Left renal pelvis (tissue), 4 donors: Measurements from ENCODE around the gene SCN3A. TPM values are rescaled to one million over a fixed set of nuclear protein-coding genes. Genes with fewer than 3 reads are reported as not detected.

Source experiments
- DNase-seq, 4 donors: peaks; one replicate each; pipeline ENCODE4 v3.0.0-alpha.2; 2013; ENCODE audit warnings: low read depth in 4 of 4, low spot score in 3 of 4
- polyA plus RNA-seq, 4 donors: library from polyadenylated mRNA; unstranded; fragments of 120-200 nt; gene quantifications; one replicate each; pipeline ENCODE4 v1.2.1, GENCODE V29; 2013; ENCODE audit not compliant: insufficient read length in 4 of 4

Gene SCN3A
- polyA plus RNA-seq, 4 donors: 0.30 to 0.78 (median 0.43) TPM

GRCh38 chr2:165058476-165059265 is 145.2 kb downstream of the SCN3A start:
- no peak for DNase-seq

GRCh38 chr2:165057931-165058330 is 145.9 kb downstream of the SCN3A start:
- no peak for DNase-seq

GRCh38 chr2:165057308-165057707 is 146.5 kb downstream of the SCN3A start:
- no peak for DNase-seq

DNA sequence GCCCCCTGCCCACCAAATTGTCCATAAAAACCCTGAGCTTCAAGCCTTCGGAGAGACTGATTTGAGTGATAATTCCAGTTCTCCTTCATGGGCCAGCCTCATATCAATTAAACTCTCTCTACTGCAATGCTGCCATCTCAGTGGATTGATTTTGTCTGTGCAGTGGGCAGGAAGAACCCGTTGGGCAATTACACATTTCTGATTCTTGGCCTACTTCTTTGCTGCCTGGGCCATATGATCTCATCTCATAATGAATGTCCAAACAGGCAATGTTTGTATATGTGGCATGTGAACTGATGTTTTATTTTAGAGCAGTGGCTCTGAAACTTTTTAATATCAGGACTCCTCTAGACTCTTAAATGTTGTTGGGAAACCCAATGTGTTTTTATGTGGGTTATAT is 147.3 kb downstream of the SCN3A start:
- no peak for DNase-seq

- DNase-seq: no peak
These were observed 148.6 kb downstream of the SCN3A start for GRCh38 chr2:165055082-165055851.

- no peak for DNase-seq
These were observed 149.2 kb downstream of the SCN3A start for GRCh38 chr2:165054652-165055051.

DNA sequence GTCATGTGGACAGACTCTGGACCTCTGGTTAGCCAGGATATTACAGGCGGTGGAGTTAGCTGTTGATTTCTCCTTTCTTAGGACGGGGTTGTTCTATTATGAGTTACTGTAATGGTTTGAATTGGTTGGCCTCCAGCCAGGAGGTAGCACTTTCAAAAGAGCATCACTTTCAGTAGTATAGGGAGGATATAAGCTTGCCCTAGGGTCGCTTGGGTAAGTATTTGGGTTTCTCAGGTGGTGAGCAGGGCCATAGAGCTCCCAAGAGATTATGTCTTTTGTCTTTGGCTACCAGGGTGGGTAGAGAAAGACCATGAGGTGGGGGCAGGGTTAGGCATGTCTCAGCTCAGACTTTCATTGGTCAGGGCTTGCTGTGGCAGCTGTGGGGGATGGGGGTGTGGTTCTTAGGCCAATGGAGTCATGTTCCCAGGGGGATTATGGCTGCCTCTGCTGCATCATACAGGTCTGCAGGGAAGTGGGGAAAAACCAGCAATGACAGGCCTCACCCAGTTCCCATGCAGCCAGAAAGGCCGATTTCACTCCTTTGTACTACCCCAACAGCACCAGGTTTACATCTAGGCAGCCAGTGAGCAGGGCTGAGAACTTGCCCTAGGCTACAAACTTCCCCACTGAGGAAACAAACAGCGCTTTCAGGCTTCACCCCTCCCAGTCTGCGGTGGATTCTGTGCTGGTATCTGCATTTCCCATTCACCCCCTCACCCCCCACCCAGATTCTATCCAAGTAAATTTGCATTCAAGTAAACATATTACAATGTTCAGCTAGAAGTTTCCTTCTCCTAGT is 159.1 kb downstream of the SCN3A start:
- no peak for DNase-seq

Other genes with a start within 250 kb of the SCN3A start
- gene SLC38A11, start 248.5 kb downstream of the SCN3A start, polyA plus RNA-seq: 10 to 100 TPM in 2 of 4 donors, 1 to 10 TPM in 1, under 1 TPM in 1; 0.34 to 19.2 (median 11.6) TPM
- gene SCN2A, start 35.4 kb upstream of the SCN3A start, polyA plus RNA-seq: 1 to 10 TPM; 2.1 to 5.8 (median 2.7) TPM